H1 (cell line): Measurements from ENCODE around the gene SNRPB. TPM values are rescaled to one million over a fixed set of nuclear protein-coding genes. Genes with fewer than 3 reads are reported as not detected.

Experiments
- CTCF ChIA-PET: fragments of 300-600 bp; sonication (Branson Sonifier 250); formaldehyde crosslinking; loops from one replicate; lab custom pipeline; 2021; ENCODE audit not compliant: partially characterized antibody; lab: Charles Lee
- POLR2A ChIA-PET: fragments of 300-600 bp; sonication (Branson Sonifier 250); formaldehyde crosslinking; loops from one replicate; lab custom pipeline; 2021; ENCODE audit warnings: inconsistent platforms; ENCODE audit not compliant: partially characterized antibody; lab: Charles Lee
- DNase-seq, 2 experiments: peaks; one replicate each; pipeline versions ENCODE4 v3.0.0 to v3.0.0-alpha.2; 2010 to 2022; ENCODE audit warnings: low spot score in 2 of 2, low read depth in 1 of 2, mixed read lengths in 1 of 2
- FAIRE-seq: peaks from 2 replicates; lab custom pipeline; 2011; peaks lifted over from hg19 to GRCh38; lab: Jason Lieb, UNC
- H2AFZ ChIP-seq: 2 replicates; pipeline ENCODE4 v1.8.1; 2012; ENCODE audit warnings: low read length, inconsistent platforms
- H2AK5ac ChIP-seq: 2 replicates; pipeline ENCODE4 v1.6.1; 2013; ENCODE audit warnings: low read depth, low read length
- H2BK120ac ChIP-seq: replicated peaks from 2 replicates; pipeline ENCODE3; 2013; ENCODE audit warnings: low read depth, low read length, inconsistent platforms
- H2BK12ac ChIP-seq: 2 replicates; pipeline ENCODE4 v1.6.1; 2013; ENCODE audit warnings: low read depth, low read length
- H2BK15ac ChIP-seq: 2 replicates; pipeline ENCODE4 v1.6.1; 2013; ENCODE audit warnings: low read length
- H2BK20ac ChIP-seq: 2 replicates; pipeline ENCODE4 v1.6.1; 2013; ENCODE audit warnings: low read length
- H2BK5ac ChIP-seq: 2 replicates; pipeline ENCODE4 v1.6.1; 2013; ENCODE audit warnings: low read depth, low read length
- H3K14ac ChIP-seq: 2 replicates; pipeline ENCODE4 v1.6.1; 2013; ENCODE audit warnings: inconsistent platforms; ENCODE audit not compliant: insufficient read length
- H3K18ac ChIP-seq: 2 replicates; pipeline ENCODE4 v1.6.1; 2013; ENCODE audit warnings: low read length; ENCODE audit errors: extremely low read depth
- H3K23ac ChIP-seq: 2 replicates; pipeline ENCODE4 v1.6.1; 2013; ENCODE audit warnings: inconsistent platforms; ENCODE audit not compliant: insufficient read length
- H3K23me2 ChIP-seq: 2 replicates; pipeline ENCODE4 v1.6.1; 2013; ENCODE audit warnings: low read depth, low read length
- H3K27ac ChIP-seq: 2 replicates; pipeline ENCODE4 v1.6.1; 2011; ENCODE audit warnings: low read depth, low read length, inconsistent platforms
- H3K27me3 ChIP-seq, 4 experiments: replicated peaks in 1 of 4; 1 replicate in 1 of 4; 2 replicates in 3 of 4; pipeline versions ENCODE4 v1.6.1 to v1.8.1; 2011 to 2013; ENCODE audit warnings: low read length in 3 of 4, mild to moderate bottlenecking in 3 of 4, inconsistent platforms in 2 of 4, mixed read lengths in 2 of 4, moderate library complexity in 1 of 4; ENCODE audit not compliant: control insufficient read depth in 3 of 4, insufficient read depth in 3 of 4; ENCODE audit errors: extremely low read depth in 1 of 4
- H3K36me3 ChIP-seq, 4 experiments: 2 replicates each; pipeline versions ENCODE4 v1.6.1 to v1.8.1; 2011 to 2013; ENCODE audit warnings: mild to moderate bottlenecking in 4 of 4, low read length in 3 of 4, moderate library complexity in 2 of 4, control low read depth in 1 of 4, inconsistent platforms in 1 of 4; ENCODE audit not compliant: insufficient read depth in 4 of 4, control insufficient read depth in 2 of 4
- H3K4ac ChIP-seq: replicated peaks from 2 replicates; pipeline ENCODE3; 2013; ENCODE audit warnings: low read length, low read depth, mixed read lengths, inconsistent platforms; ENCODE audit not compliant: insufficient read length
- H3K4me1 ChIP-seq, 4 experiments: replicated peaks in 1 of 4; 1 replicate in 1 of 4; 2 replicates in 3 of 4; pipeline versions ENCODE4 v1.6.1 to v1.8.1; 2011 to 2013; ENCODE audit warnings: low read length in 3 of 4, inconsistent platforms in 2 of 4, mixed read lengths in 1 of 4; ENCODE audit not compliant: insufficient read depth in 4 of 4, control insufficient read depth in 3 of 4
- H3K4me2 ChIP-seq, 2 experiments: 2 replicates each; pipeline versions ENCODE4 v1.6.1 to v1.8.1; 2011 to 2013; ENCODE audit warnings: low read depth in 2 of 2, low read length in 2 of 2, control low read depth in 1 of 2, inconsistent platforms in 1 of 2, mild to moderate bottlenecking in 1 of 2; ENCODE audit not compliant: insufficient read depth in 1 of 2
- H3K4me3 ChIP-seq, 4 experiments: fragments of 200-600, 300-600 bp in 1 of 4; sonication (generic), shearing (Covaris generic), sonication (Bioruptor Twin) in 1 of 4; 2 replicates each; pipeline versions ENCODE4 v1.5.1 to v1.8.1; 2011 to 2016; ENCODE audit warnings: low read length in 4 of 4, low read depth in 3 of 4, control low read depth in 2 of 4, inconsistent platforms in 2 of 4, mild to moderate bottlenecking in 2 of 4, mixed read lengths in 1 of 4, moderate library complexity in 1 of 4; ENCODE audit not compliant: insufficient read depth in 2 of 4; ENCODE audit errors: extremely low read depth in 1 of 4
- H3K56ac ChIP-seq: replicated peaks from 2 replicates; pipeline ENCODE3; 2013; ENCODE audit warnings: low read depth, mild to moderate bottlenecking, mixed read lengths, low read length, inconsistent platforms; ENCODE audit not compliant: insufficient read length
- H3K79me1 ChIP-seq: 2 replicates; pipeline ENCODE4 v1.6.1; 2013; ENCODE audit warnings: low read depth, low read length, control low read depth
- H3K79me2 ChIP-seq, 2 experiments: 2 replicates each; pipeline versions ENCODE4 v1.6.1 to v1.8.1; 2012 to 2013; ENCODE audit warnings: low read length in 2 of 2, mild to moderate bottlenecking in 2 of 2, inconsistent platforms in 1 of 2; ENCODE audit not compliant: insufficient read depth in 2 of 2, control insufficient read depth in 1 of 2
- H3K9ac ChIP-seq, 4 experiments: replicated peaks in 1 of 4; 1 replicate in 1 of 4; 2 replicates in 3 of 4; pipeline versions ENCODE4 v1.6.1 to v1.8.1; 2011 to 2013; ENCODE audit warnings: low read depth in 3 of 4, low read length in 3 of 4, control low read depth in 2 of 4, mild to moderate bottlenecking in 2 of 4, moderate library complexity in 2 of 4, inconsistent platforms in 1 of 4; ENCODE audit errors: extremely low read depth in 1 of 4
- H3K9me3 ChIP-seq, 2 experiments: 2 replicates each; pipeline versions ENCODE4 v1.6.1 to v1.8.1; 2012 to 2013; ENCODE audit warnings: mild to moderate bottlenecking in 2 of 2, moderate library complexity in 2 of 2, control low read depth in 1 of 2, inconsistent platforms in 1 of 2, low read depth in 1 of 2, low read length in 1 of 2, mixed read lengths in 1 of 2; ENCODE audit not compliant: insufficient read depth in 2 of 2
- H4K20me1 ChIP-seq, 2 experiments: replicated peaks in 1 of 2; 2 replicates each; pipeline versions ENCODE3 to v1.8.1; 2011 to 2013; ENCODE audit warnings: inconsistent platforms in 2 of 2, low read length in 2 of 2, mild to moderate bottlenecking in 1 of 2; ENCODE audit not compliant: insufficient read depth in 2 of 2, control insufficient read depth in 1 of 2
- H4K5ac ChIP-seq: 2 replicates; pipeline ENCODE4 v1.6.1; 2013; ENCODE audit warnings: low read length, low read depth, mixed read lengths, inconsistent platforms; ENCODE audit not compliant: insufficient read length
- H4K8ac ChIP-seq: 2 replicates; pipeline ENCODE4 v1.8.0; 2013; ENCODE audit warnings: mild to moderate bottlenecking, moderate library complexity, low read length, inconsistent platforms; ENCODE audit not compliant: insufficient read depth; ENCODE audit errors: extremely low read depth
- H4K91ac ChIP-seq: replicated peaks from 2 replicates; pipeline ENCODE3; 2013; ENCODE audit warnings: low read length, mixed read lengths, inconsistent platforms; ENCODE audit not compliant: insufficient read length
- BCL11A ChIP-seq, 2 experiments: IDR thresholded peaks; one replicate each; pipeline ENCODE4 v1.6.1; 2011; ENCODE audit warnings: low read depth in 2 of 2, low read length in 2 of 2, mild to moderate bottlenecking in 2 of 2
- CBX8 ChIP-seq: fragments of 300-800, 300-1000 bp; sonication (generic); IDR thresholded peaks from 2 replicates; pipeline ENCODE4 v1.7.1; 2016; ENCODE audit warnings: low read depth, low read length, borderline replicate concordance
- E2F6 ChIP-seq: IDR thresholded peaks from 2 replicates; pipeline ENCODE4 v1.6.1; 2012; ENCODE audit warnings: inconsistent platforms
- EGR1 ChIP-seq: IDR thresholded peaks from 2 replicates; pipeline ENCODE4 v1.6.1; 2011; ENCODE audit warnings: low read depth, low read length, borderline replicate concordance
- JUND ChIP-seq: IDR thresholded peaks from 2 replicates; pipeline ENCODE4 v1.6.1; 2011; ENCODE audit warnings: mild to moderate bottlenecking, improper control_type of control experiment, low read length
- KDM1A ChIP-seq: fragments of 200-600, 300-600 bp; sonication (generic); IDR thresholded peaks from 2 replicates; pipeline ENCODE4 v1.7.1; 2016; ENCODE audit warnings: mild to moderate bottlenecking, low read length, borderline replicate concordance
- NRF1 ChIP-seq: IDR thresholded peaks from 2 replicates; pipeline ENCODE4 v1.6.1; 2011; ENCODE audit warnings: mild to moderate bottlenecking, low read depth, low read length, improper control_type of control experiment
- POU5F1 ChIP-seq: IDR thresholded peaks from 2 replicates; pipeline ENCODE4 v1.6.1; 2011; ENCODE audit warnings: low read depth, mild to moderate bottlenecking, low read length, moderate library complexity
- RAD21 ChIP-seq, 2 experiments: IDR thresholded peaks in 1 of 2; conservative IDR thresholded peaks in 1 of 2; 2 replicates each; pipeline ENCODE4 v1.6.1; 2011; ENCODE audit warnings: low read depth in 2 of 2, low read length in 2 of 2, improper control_type of control experiment in 1 of 2, inconsistent platforms in 1 of 2, mild to moderate bottlenecking in 1 of 2, moderate library complexity in 1 of 2
- SRF ChIP-seq: IDR thresholded peaks from 2 replicates; pipeline ENCODE4 v1.6.1; 2011; ENCODE audit warnings: mild to moderate bottlenecking, low read depth, low read length, moderate library complexity
- TAF7 ChIP-seq: optimal IDR thresholded peaks from 2 replicates; pipeline ENCODE3; 2011; ENCODE audit warnings: low read depth, mild to moderate bottlenecking, inconsistent platforms, low read length, moderate library complexity, borderline replicate concordance
- WGBS, 2 experiments: shearing (Covaris generic) in 1 of 2; methylation state at CpG; one replicate each; pipeline versions ENCODE4 v1.1.6 to v1.1.7; 2013 to 2015; ENCODE audit warnings: low lambda C conversion rate in 2 of 2, mixed read lengths in 2 of 2, inconsistent platforms in 1 of 2, low coverage in 1 of 2, missing lambda C conversion rate in 1 of 2; ENCODE audit not compliant: insufficient replicate concordance in 2 of 2, insufficient coverage in 1 of 2, insufficient read length in 1 of 2; ENCODE audit errors: extremely low coverage in 1 of 2, missing lambda C conversion rate in 1 of 2; 5-methylcytosine and 5-hydroxymethylcytosine counted together
- polyA plus RNA-seq, 7 experiments: library from polyadenylated mRNA; depleted of rRNA in 3 of 7; stranded (reverse) in 5 of 7; unstranded in 2 of 7; fragments of >200 nt in 5 of 7; fragments of 200-250 nt in 2 of 7; gene quantifications; 1 replicate in 5 of 7; 2 replicates in 1 of 7; 4 replicates in 1 of 7; pipeline versions ENCODE4 v1.2.1 to v1.2.3, GENCODE V29; 2011 to 2013; ENCODE audit warnings: missing spikeins in 2 of 7, mixed read lengths in 2 of 7
- total RNA-seq: library from RNA; stranded (reverse); fragmentation: NEBNext Ultra II Directional; extraction: Animal tissue kit (Norgen Biotek cat#: 25700); gene quantifications from 2 replicates; pipeline ENCODE4 v1.2.1, GENCODE V29; 2021

Gene SNRPB
- total and polyA plus RNA-seq, 2 of the 8 experiments (the other 6 are each of a cell fraction or from before 2014, with no cell fraction given): 507 to 589 TPM

GRCh38 chr20:2518558-2518957, 48.0 kb upstream of the SNRPB start:
- CTCF ChIA-PET: interaction anchor here (0.6 to 0.9 kb wide), 2 partner anchors 10 kb away, joined by 3 read pairs; partner anchors contain the start of gene ZNF343
- H3K36me3 ChIP-seq: no peaks in the 10 kb centered on the region

More at GRCh38 chr20:2518558-2518957, 48.0 kb upstream of the SNRPB start:
- H3K4me1 ChIP-seq: no peaks in the 10 kb centered on the region
- H4K20me1 ChIP-seq: no peaks in the 10 kb centered on the region
- H2BK15ac ChIP-seq: no peak overlapping the region
- peaks cover 6% of the 10 kb centered on the region for H3K23me2 ChIP-seq
- no peak overlapping the region for H3K4me3 ChIP-seq
- POLR2A ChIA-PET: interaction anchor here (1.4 to 2.0 kb wide), 2 partner anchors 48 to 51 kb away, joined by 8 read pairs; partner anchors contain the start of gene SNRPB
- H2BK20ac ChIP-seq: no peak overlapping the region
- H2AK5ac ChIP-seq: no peak overlapping the region
- H2BK120ac ChIP-seq: no peak overlapping the region
- no peak overlapping the region for H3K4me2 ChIP-seq
- H4K8ac ChIP-seq: no peak overlapping the region
- no peak overlapping the region for H4K5ac ChIP-seq
- peaks cover 12 to 71% (median 43%) of the 10 kb centered on the region in 4 experiments for H3K27me3 ChIP-seq
- WGBS, 2 experiments: 77% methylated on average over 4 of the region's 4 CpGs; no CpG with 5 or more reads in 1 of the 2 experiments
- no peak overlapping the region for H3K27ac ChIP-seq
- no peak overlapping the region for H3K14ac ChIP-seq
- H4K91ac ChIP-seq: no peak overlapping the region
- no peak overlapping the region for H3K18ac ChIP-seq
- no peak overlapping the region for H3K23ac ChIP-seq
- no peak overlapping the region for H3K9ac ChIP-seq
- H3K56ac ChIP-seq: no peak overlapping the region
- H2AFZ ChIP-seq: no peak overlapping the region
- no peaks in the 10 kb centered on the region for H3K79me2 ChIP-seq
- FAIRE-seq: no peak
- no peak for TF ChIP-seq BCL11A (IDR thresholded peaks at IDR 0.05; ENCODE audit: low read depth in 2 of 2, low read length in 2 of 2)
- TF ChIP-seq SRF: no peak
- no peak for TF ChIP-seq RAD21 (IDR thresholded peaks at IDR 0.05 in 1 of 2, conservative IDR thresholded peaks at IDR 0.05 in 1 of 2; ENCODE audit: low read depth in 2 of 2, low read length in 2 of 2)
- no peak for TF ChIP-seq POU5F1
- no peak for TF ChIP-seq CBX8
- no peak for TF ChIP-seq TAF7
- TF ChIP-seq JUND: no peak
- no peak for TF ChIP-seq NRF1
- TF ChIP-seq E2F6: no peak
- no peak for TF ChIP-seq KDM1A
- no peak for TF ChIP-seq EGR1
- DNase-seq: no peak
- no peaks in the 10 kb centered on the region for H3K9me3 ChIP-seq
- no peaks in the 10 kb centered on the region for H3K79me1 ChIP-seq
- H2BK5ac ChIP-seq: no peak overlapping the region
- no peak overlapping the region for H2BK12ac ChIP-seq
- no peak overlapping the region for H3K4ac ChIP-seq
